Neural progenitor cell (in vitro differentiated cells): ENCODE measurements around the gene HDC.

ENCODE experiments used
- CTCF ChIP-seq: fragments of 200-600 bp; sonication (generic); IDR thresholded peaks from 2 replicates; pipeline ENCODE4 v1.5.1; 2017; ENCODE audit warnings: antibody characterized with exemption, mild to moderate bottlenecking
- EZH2 ChIP-seq: fragments of 200-600 bp; sonication (generic); IDR thresholded peaks from 2 replicates; pipeline ENCODE4 v1.6.1; 2017; ENCODE audit warnings: antibody characterized with exemption, mild to moderate bottlenecking, moderate library complexity

- TF ChIP-seq CTCF = no peak
- no peak for TF ChIP-seq EZH2
Measured at GRCh38 chr15:50238255-50238654, 27.3 kb downstream of the HDC start.
